SK-N-SH treated with all-trans-retinoic acid at 6 μM for 48 hours (cell line): ENCODE measurements around the gene DLG3.

Source experiments
- ATAC-seq: fragments of 200-7000 bp; cut with Tn5 transposase; 3 replicates; pipeline ENCODE4 v1.9.1; 2020; ENCODE audit warnings: mild to moderate bottlenecking, moderate library complexity
- ARNTL ChIP-seq: fragments of 450-650 bp; formaldehyde crosslinking; IDR thresholded peaks from 2 replicates; pipeline ENCODE4 v1.5.0; 2020; ENCODE audit warnings: low read depth, mild to moderate bottlenecking, moderate library complexity, borderline replicate concordance
- BACH2 ChIP-seq: fragments of 250-450 bp; sonication (Bioruptor Pico); IDR thresholded peaks from 2 replicates; pipeline ENCODE4 v1.9.0; 2021; ENCODE audit warnings: mild to moderate bottlenecking, borderline replicate concordance
- CSDC2 ChIP-seq: fragments of 250-450 bp; sonication (Bioruptor Pico); IDR thresholded peaks from 2 replicates; pipeline ENCODE4 v1.5.0; 2020; ENCODE audit warnings: mild to moderate bottlenecking, moderate library complexity
- ESRRG ChIP-seq: fragments of 250-450 bp; sonication (Bioruptor Pico); IDR thresholded peaks from 2 replicates; pipeline ENCODE4 v1.6.1; 2021; ENCODE audit warnings: mild to moderate bottlenecking
- GLIS3 ChIP-seq: fragments of 250-450 bp; sonication (Bioruptor Pico); IDR thresholded peaks from 2 replicates; pipeline ENCODE4 v1.5.0; 2020; ENCODE audit warnings: mild to moderate bottlenecking, moderate library complexity
- ISL1 ChIP-seq: fragments of 250-450 bp; sonication (Bioruptor Pico); IDR thresholded peaks from 2 replicates; pipeline ENCODE4 v2.1.2; 2022; ENCODE audit warnings: mild to moderate bottlenecking, moderate library complexity
- OSR1 ChIP-seq: fragments of 250-450 bp; sonication (Bioruptor Pico); IDR thresholded peaks from 2 replicates; pipeline ENCODE4 v1.8.0; 2022; ENCODE audit warnings: moderate library complexity, mild to moderate bottlenecking, inconsistent platforms
- PPARA ChIP-seq: fragments of 250-450 bp; sonication (Bioruptor Pico); IDR thresholded peaks from 2 replicates; pipeline ENCODE4 v1.5.0; 2020; ENCODE audit warnings: mild to moderate bottlenecking, borderline replicate concordance
- RARB ChIP-seq: fragments of 250-450 bp; sonication (Bioruptor Pico); IDR thresholded peaks from 2 replicates; pipeline ENCODE4 v1.8.0; 2021; ENCODE audit warnings: mild to moderate bottlenecking, moderate library complexity
- SNAI2 ChIP-seq: fragments of 250-450 bp; sonication (Bioruptor Pico); IDR thresholded peaks from 2 replicates; pipeline ENCODE4 v1.5.0; 2020; ENCODE audit warnings: mild to moderate bottlenecking, moderate library complexity
- TCF4 ChIP-seq: fragments of 250-450 bp; sonication (Bioruptor Pico); IDR thresholded peaks from 2 replicates; pipeline ENCODE4 v1.8.0; 2021; ENCODE audit warnings: mild to moderate bottlenecking, moderate library complexity, borderline replicate concordance
- TOX ChIP-seq: fragments of 250-450 bp; sonication (Bioruptor Pico); IDR thresholded peaks from 2 replicates; pipeline ENCODE4 v1.8.0; 2021; ENCODE audit warnings: mild to moderate bottlenecking, moderate library complexity, borderline replicate concordance
- ZC3H10 ChIP-seq: fragments of 250-450 bp; sonication (Bioruptor Pico); IDR thresholded peaks from 2 replicates; pipeline ENCODE4 v1.5.1; 2021; ENCODE audit warnings: mild to moderate bottlenecking, moderate library complexity
- ZFP3 ChIP-seq: fragments of 250-450 bp; sonication (Bioruptor Pico); IDR thresholded peaks from 2 replicates; pipeline ENCODE4 v1.5.0; 2020; ENCODE audit warnings: mild to moderate bottlenecking, moderate library complexity
- ZFP30 ChIP-seq: fragments of 450-650 bp; formaldehyde crosslinking; IDR thresholded peaks from 2 replicates; pipeline ENCODE4 v1.5.0; 2022; ENCODE audit warnings: mild to moderate bottlenecking, moderate library complexity
- ZNF565 ChIP-seq: fragments of 450-650 bp; formaldehyde crosslinking; conservative IDR thresholded peaks from 2 replicates; pipeline ENCODE4 v1.5.0; 2020; ENCODE audit warnings: low read depth, mild to moderate bottlenecking, moderate library complexity
- ZNF70 ChIP-seq: fragments of 450-650 bp; formaldehyde crosslinking; IDR thresholded peaks from 2 replicates; pipeline ENCODE4 v1.5.0; 2020; ENCODE audit warnings: mild to moderate bottlenecking, moderate library complexity
- ZNF8 ChIP-seq: fragments of 450-650 bp; formaldehyde crosslinking; IDR thresholded peaks from 2 replicates; pipeline ENCODE4 v1.5.0; 2020; ENCODE audit warnings: mild to moderate bottlenecking, moderate library complexity
- TF ChIP-seq, protein P1 (sequence below): fragments of 250-450 bp; sonication (Bioruptor Pico); IDR thresholded peaks from 2 replicates; pipeline ENCODE4 v1.8.0; 2021; ENCODE audit warnings: low read depth, mild to moderate bottlenecking, moderate library complexity, borderline replicate concordance
- TF ChIP-seq, protein P2 (sequence below): fragments of 250-450 bp; sonication (Bioruptor Pico); IDR thresholded peaks from 2 replicates; pipeline ENCODE4 v1.5.0; 2020; ENCODE audit warnings: mild to moderate bottlenecking, moderate library complexity
- TF ChIP-seq, protein P3 (sequence below): fragments of 250-450 bp; sonication (Bioruptor Pico); IDR thresholded peaks from 2 replicates; pipeline ENCODE4 v1.5.1; 2020; ENCODE audit warnings: low read depth, mild to moderate bottlenecking, moderate library complexity
- TF ChIP-seq, protein P4 (sequence below): fragments of 250-450 bp; sonication (Bioruptor Pico); IDR thresholded peaks from 2 replicates; pipeline ENCODE4 v1.5.1; 2021; ENCODE audit warnings: mild to moderate bottlenecking, moderate library complexity

DLG3 gene

DNA sequence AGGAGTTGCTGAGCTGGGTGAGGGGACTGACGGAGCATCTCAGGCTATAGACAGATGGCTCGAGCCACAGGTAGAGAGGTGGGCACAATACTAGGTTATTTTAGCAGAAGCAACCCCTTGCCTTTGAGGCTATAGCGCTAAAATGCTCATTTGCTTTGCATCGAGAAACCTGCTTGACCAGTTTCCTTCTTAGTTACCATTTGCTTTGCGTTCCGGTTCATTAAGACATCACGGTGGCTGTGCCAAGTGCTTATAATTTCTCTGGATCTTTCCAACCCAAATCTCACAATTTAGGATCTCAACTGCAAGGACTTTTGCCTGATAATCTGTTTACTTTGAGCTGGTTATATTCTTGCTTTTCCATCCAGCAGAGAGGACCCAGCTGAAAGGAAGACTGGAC is 40.8 kb downstream of the DLG3 start:
- ATAC-seq = no peak
- TF ChIP-seq ZFP30 (CRISPR knock-in tag) (no peak), ZNF565 (CRISPR knock-in tag) (no peak), TCF4 (CRISPR knock-in tag) (no peak), ZNF70 (CRISPR knock-in tag) (no peak), OSR1 (CRISPR knock-in tag) (no peak), SNAI2 (no peak), ZFP3 (no peak), TOX (CRISPR knock-in tag) (no peak), ZNF8 (no peak), ARNTL (CRISPR knock-in tag) (no peak), BACH2 (CRISPR knock-in tag) (no peak), ESRRG (CRISPR knock-in tag) (no peak)
- TF ChIP-seq, protein P1, sequence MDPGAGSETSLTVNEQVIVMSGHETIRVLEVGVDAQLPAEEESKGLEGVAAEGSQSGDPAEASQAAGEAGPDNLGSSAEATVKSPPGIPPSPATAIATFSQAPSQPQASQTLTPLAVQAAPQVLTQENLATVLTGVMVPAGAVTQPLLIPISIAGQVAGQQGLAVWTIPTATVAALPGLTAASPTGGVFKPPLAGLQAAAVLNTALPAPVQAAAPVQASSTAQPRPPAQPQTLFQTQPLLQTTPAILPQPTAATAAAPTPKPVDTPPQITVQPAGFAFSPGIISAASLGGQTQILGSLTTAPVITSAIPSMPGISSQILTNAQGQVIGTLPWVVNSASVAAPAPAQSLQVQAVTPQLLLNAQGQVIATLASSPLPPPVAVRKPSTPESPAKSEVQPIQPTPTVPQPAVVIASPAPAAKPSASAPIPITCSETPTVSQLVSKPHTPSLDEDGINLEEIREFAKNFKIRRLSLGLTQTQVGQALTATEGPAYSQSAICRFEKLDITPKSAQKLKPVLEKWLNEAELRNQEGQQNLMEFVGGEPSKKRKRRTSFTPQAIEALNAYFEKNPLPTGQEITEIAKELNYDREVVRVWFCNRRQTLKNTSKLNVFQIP (CRISPR knock-in tag) = no peak
- TF ChIP-seq, protein P2, sequence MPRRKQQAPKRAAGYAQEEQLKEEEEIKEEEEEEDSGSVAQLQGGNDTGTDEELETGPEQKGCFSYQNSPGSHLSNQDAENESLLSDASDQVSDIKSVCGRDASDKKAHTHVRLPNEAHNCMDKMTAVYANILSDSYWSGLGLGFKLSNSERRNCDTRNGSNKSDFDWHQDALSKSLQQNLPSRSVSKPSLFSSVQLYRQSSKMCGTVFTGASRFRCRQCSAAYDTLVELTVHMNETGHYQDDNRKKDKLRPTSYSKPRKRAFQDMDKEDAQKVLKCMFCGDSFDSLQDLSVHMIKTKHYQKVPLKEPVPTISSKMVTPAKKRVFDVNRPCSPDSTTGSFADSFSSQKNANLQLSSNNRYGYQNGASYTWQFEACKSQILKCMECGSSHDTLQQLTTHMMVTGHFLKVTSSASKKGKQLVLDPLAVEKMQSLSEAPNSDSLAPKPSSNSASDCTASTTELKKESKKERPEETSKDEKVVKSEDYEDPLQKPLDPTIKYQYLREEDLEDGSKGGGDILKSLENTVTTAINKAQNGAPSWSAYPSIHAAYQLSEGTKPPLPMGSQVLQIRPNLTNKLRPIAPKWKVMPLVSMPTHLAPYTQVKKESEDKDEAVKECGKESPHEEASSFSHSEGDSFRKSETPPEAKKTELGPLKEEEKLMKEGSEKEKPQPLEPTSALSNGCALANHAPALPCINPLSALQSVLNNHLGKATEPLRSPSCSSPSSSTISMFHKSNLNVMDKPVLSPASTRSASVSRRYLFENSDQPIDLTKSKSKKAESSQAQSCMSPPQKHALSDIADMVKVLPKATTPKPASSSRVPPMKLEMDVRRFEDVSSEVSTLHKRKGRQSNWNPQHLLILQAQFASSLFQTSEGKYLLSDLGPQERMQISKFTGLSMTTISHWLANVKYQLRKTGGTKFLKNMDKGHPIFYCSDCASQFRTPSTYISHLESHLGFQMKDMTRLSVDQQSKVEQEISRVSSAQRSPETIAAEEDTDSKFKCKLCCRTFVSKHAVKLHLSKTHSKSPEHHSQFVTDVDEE (CRISPR knock-in tag) = no peak
- TF ChIP-seq, protein P3, sequence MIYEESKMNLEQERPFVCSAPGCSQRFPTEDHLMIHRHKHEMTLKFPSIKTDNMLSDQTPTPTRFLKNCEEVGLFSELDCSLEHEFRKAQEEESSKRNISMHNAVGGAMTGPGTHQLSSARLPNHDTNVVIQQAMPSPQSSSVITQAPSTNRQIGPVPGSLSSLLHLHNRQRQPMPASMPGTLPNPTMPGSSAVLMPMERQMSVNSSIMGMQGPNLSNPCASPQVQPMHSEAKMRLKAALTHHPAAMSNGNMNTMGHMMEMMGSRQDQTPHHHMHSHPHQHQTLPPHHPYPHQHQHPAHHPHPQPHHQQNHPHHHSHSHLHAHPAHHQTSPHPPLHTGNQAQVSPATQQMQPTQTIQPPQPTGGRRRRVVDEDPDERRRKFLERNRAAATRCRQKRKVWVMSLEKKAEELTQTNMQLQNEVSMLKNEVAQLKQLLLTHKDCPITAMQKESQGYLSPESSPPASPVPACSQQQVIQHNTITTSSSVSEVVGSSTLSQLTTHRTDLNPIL (CRISPR knock-in tag) = no peak

DNA sequence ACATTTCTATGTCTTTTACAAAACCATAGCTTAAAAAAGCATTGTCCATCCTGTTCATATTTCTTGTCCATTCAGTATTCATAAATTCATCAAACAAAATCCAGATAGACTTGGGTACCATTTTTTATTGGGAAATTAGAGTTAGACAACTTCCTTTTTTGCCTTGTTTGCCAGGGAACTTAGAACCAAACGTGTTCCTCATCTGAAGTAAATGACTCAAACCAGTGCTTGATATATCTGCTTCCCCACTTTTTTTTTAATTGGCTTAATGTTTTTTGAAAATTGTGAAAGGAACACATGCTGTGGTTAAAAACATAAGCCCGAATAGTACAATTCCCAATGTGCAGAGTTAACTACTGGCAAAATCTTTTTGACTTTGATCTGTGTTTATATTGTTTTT is 44.2 kb downstream of the DLG3 start:
- TF ChIP-seq, protein P4, sequence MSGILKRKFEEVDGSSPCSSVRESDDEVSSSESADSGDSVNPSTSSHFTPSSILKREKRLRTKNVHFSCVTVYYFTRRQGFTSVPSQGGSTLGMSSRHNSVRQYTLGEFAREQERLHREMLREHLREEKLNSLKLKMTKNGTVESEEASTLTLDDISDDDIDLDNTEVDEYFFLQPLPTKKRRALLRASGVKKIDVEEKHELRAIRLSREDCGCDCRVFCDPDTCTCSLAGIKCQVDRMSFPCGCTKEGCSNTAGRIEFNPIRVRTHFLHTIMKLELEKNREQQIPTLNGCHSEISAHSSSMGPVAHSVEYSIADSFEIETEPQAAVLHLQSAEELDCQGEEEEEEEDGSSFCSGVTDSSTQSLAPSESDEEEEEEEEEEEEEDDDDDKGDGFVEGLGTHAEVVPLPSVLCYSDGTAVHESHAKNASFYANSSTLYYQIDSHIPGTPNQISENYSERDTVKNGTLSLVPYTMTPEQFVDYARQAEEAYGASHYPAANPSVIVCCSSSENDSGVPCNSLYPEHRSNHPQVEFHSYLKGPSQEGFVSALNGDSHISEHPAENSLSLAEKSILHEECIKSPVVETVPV (CRISPR knock-in tag) = no peak
- TF ChIP-seq ESRRG (CRISPR knock-in tag) = no peak
- ATAC-seq = no peak

DNA sequence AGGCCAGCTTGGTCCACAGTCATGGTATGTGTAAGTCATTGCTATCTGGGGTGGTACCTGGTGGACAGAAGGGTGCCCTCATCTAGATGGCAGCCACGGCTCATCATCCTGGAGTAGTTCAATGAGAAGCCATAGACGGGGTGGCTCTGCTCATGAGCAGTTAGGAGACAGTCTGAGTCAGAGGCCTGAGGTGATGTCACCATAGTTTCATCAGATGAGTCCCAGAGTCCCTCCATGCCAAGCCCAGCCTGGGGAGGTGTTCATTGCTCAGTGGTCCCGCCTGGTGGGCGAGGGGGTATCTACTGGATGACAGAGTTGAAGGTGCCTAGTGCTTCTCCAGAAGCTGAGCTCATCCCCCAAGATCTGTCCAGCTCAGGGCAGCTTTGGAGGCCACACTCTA is 49.8 kb downstream of the DLG3 start:
- no peak for ATAC-seq
- no peak for TF ChIP-seq GLIS3 (CRISPR knock-in tag)
- no peak for TF ChIP-seq ESRRG (CRISPR knock-in tag)
- no peak for TF ChIP-seq CSDC2 (CRISPR knock-in tag)
- TF ChIP-seq ARNTL (CRISPR knock-in tag) = no peak
- no peak for TF ChIP-seq SNAI2
- TF ChIP-seq RARB (CRISPR knock-in tag) = no peak
- TF ChIP-seq, protein P1 (CRISPR knock-in tag) = no peak
- no peak for TF ChIP-seq ZFP30 (CRISPR knock-in tag)
- no peak for TF ChIP-seq PPARA (CRISPR knock-in tag)
- TF ChIP-seq, protein P4 (CRISPR knock-in tag) = no peak
- no peak for TF ChIP-seq ZC3H10 (CRISPR knock-in tag)
- TF ChIP-seq BACH2 (CRISPR knock-in tag) = no peak
- TF ChIP-seq TOX (CRISPR knock-in tag) = no peak
- no peak for TF ChIP-seq ISL1 (CRISPR knock-in tag)
- TF ChIP-seq, all 23 proteins: peak for 0
